ENCODE data around the gene AGR2. TPM values are rescaled to one million over a fixed set of nuclear protein-coding genes. Genes with fewer than 3 reads are reported as not detected.
A peak's percentile ranks its signal among the peaks of the same experiment; 100 is the strongest.

Gene AGR2
- total RNA-seq, 1 experiment from 2014 or later = not detected

DNA sequence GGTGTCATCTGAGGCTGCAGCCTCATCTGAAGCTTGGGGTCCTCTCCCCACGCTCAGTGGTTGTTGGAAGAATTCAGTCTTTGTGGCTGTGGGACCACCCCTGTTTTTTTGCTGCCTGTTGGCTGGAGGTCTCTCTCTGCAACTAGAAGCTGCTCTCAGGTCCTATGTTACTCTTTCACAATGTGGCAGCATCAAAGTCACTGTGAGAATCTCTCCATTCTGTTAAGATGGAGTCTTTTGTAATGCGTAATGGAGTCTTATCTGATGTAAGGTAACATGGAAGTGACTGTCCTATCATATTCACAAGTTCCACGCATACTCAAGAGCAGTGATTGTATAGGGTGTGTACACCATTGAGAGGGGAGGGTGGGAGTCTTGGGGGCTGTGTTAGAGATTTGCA, 26.3 kb downstream of the AGR2 start:
- DNase-seq = no peak

More for the DNA sequence above, 26.3 kb downstream of the AGR2 start:
- peaks cover 21 to 23% of the 10 kb centered on the region in 2 experiments for H3K4me1 Mint-ChIP-seq
- no peak overlapping the region for H2BK5ac ChIP-seq (ENCODE audit: insufficient read length, low read length)
- no peak overlapping the region for H3K4ac ChIP-seq (ENCODE audit: low read depth, low read length)
- no peak overlapping the region for H3K4me3 Mint-ChIP-seq
- no peak overlapping the region for H4K5ac ChIP-seq (ENCODE audit: insufficient read length, low read depth, low read length)
- H3K9ac ChIP-seq (ENCODE audit: extremely low read depth, insufficient read length, low read length) = no peak overlapping the region
- no peaks in the 10 kb centered on the region for H4K20me1 ChIP-seq (ENCODE audit: control insufficient read depth, insufficient read depth, insufficient read length)
- no CpG with 5 or more reads among the region's 3 CpGs for WGBS (ENCODE audit: extremely low coverage, insufficient read length, low lambda C conversion rate)
- H4K8ac ChIP-seq (replicated peaks; ENCODE audit: insufficient read length, low read depth, low read length) = no peak overlapping the region
- H2AFZ ChIP-seq (ENCODE audit: low read length) = no peak overlapping the region
- no peak overlapping the region for H3T11ph ChIP-seq (ENCODE audit: low read length)
- H3K23me2 ChIP-seq (ENCODE audit: insufficient read length, low read depth, low read length, poor library complexity, severe bottlenecking) = no peaks in the 10 kb centered on the region
- no peak overlapping the region for H3K18ac ChIP-seq (ENCODE audit: insufficient read length, low read depth, low read length)
- H2BK12ac ChIP-seq (ENCODE audit: insufficient read length, low read depth, low read length) = no peak overlapping the region
- no peaks in the 10 kb centered on the region for H3K9me3 ChIP-seq (ENCODE audit: control insufficient read depth, low read depth, low read length)
- H3K4me1 ChIP-seq (ENCODE audit: insufficient read depth, low read length) = no peaks in the 10 kb centered on the region; the same call in 1 of the 2 replicates
- no peak overlapping the region for H2BK20ac ChIP-seq (ENCODE audit: low read depth, low read length, poor library complexity, severe bottlenecking)
- no peaks in the 10 kb centered on the region for H3K79me2 ChIP-seq (ENCODE audit: insufficient read depth, low read length)
- H4K91ac ChIP-seq (ENCODE audit: insufficient read length, low read depth, low read length) = no peak overlapping the region
- no peak overlapping the region for H2BK120ac ChIP-seq (ENCODE audit: low read depth, low read length, poor library complexity, severe bottlenecking)
- H3K27ac ChIP-seq (ENCODE audit: insufficient read length, low read depth, low read length) = no peak overlapping the region
- H3K56ac ChIP-seq (ENCODE audit: insufficient read length, low read depth, low read length) = no peak overlapping the region
- 0 out of 2 replicates have a peak overlapping the region, but pooled peaks have one; percentile 78 for H3K14ac ChIP-seq (ENCODE audit: insufficient read depth, low read length)
- no peak overlapping the region for H3K4me2 ChIP-seq (ENCODE audit: insufficient read depth, insufficient read length, low read length)
- peaks cover 0 to 2% (median 0%) of the 10 kb centered on the region in 3 experiments; a peak in 1 of 7 replicates for H3K36me3 Mint-ChIP-seq (ENCODE audit: insufficient read depth in 1 of 3, low read depth in 3 of 3)
- H3K79me1 ChIP-seq (ENCODE audit: insufficient read depth, low read depth, low read length, poor library complexity, severe bottlenecking) = no peaks in the 10 kb centered on the region
- H3K27ac Mint-ChIP-seq = peak overlapping the region in 2 of 3 experiments; percentile 59 to 65; a peak in 3 of 7 replicates
- H2AK5ac ChIP-seq (ENCODE audit: insufficient read length, low read length) = no peak overlapping the region
- no peaks in the 10 kb centered on the region for H3K27me3 ChIP-seq (ENCODE audit: insufficient read depth, low read length)
- no peak overlapping the region for H3K23ac ChIP-seq (ENCODE audit: insufficient read length, low read depth, low read length)
- no peaks in the 10 kb centered on the region for H3K27me3 Mint-ChIP-seq (ENCODE audit: low read depth)
- no peaks in the 10 kb centered on the region for H3K9me3 Mint-ChIP-seq
- no peak for TF ChIP-seq CTCF (conservative IDR thresholded peaks at IDR 0.05)
- H2BK15ac ChIP-seq (ENCODE audit: low read depth, low read length) = no peak overlapping the region
